Endothelial cell of umbilical vein (primary cell): ENCODE measurements around the gene PPP1R3D. TPM values are rescaled to one million over a fixed set of nuclear protein-coding genes. Genes with fewer than 3 reads are reported as not detected.

ENCODE experiments used
- BruUV-seq: library from RNA; stranded (reverse); fragments of 400-500 nt; replicated peaks from 2 replicates; lab custom pipeline; 2021; lab: Mats Ljungman, UMichigan
- CTCF ChIA-PET: fragments of 300-600, 350-600 bp; sonication (Branson Sonifier 250); formaldehyde crosslinking; loops from one replicate; lab custom pipeline; 2021; ENCODE audit warnings: antibody characterized with exemption, inconsistent platforms; lab: Charles Lee
- POLR2A ChIA-PET: fragments of 300-600, 350-600 bp; sonication (Branson Sonifier 250); formaldehyde crosslinking; loops from one replicate; lab custom pipeline; 2021; ENCODE audit warnings: antibody characterized with exemption, inconsistent platforms; lab: Charles Lee
- DNase-seq: peaks from one replicate; pipeline ENCODE4 v3.0.0-alpha.2; 2011; ENCODE audit warnings: low read depth, low spot score
- FAIRE-seq: peaks from 2 replicates; lab custom pipeline; 2011; peaks lifted over from hg19 to GRCh38; lab: Jason Lieb, UNC
- H2AFZ ChIP-seq: 2 replicates; pipeline ENCODE4 v1.6.0; 2012; ENCODE audit warnings: low read depth, low read length, control low read depth, inconsistent platforms
- H3K27ac ChIP-seq: 2 replicates; pipeline ENCODE4 v1.5.1; 2011; ENCODE audit warnings: low read depth, mild to moderate bottlenecking, control low read depth, low read length, moderate library complexity; ENCODE audit not compliant: insufficient read depth
- H3K27me3 ChIP-seq, 2 experiments: 2 replicates each; pipeline versions ENCODE4 v1.6.0 to v1.6.1; 2011; ENCODE audit warnings: low read length in 2 of 2, mixed read lengths in 1 of 2; ENCODE audit not compliant: control insufficient read depth in 2 of 2, insufficient read depth in 2 of 2
- H3K36me3 ChIP-seq, 2 experiments: 2 replicates in 1 of 2; 3 replicates in 1 of 2; pipeline ENCODE4 v1.5.1; 2011; ENCODE audit warnings: low read length in 2 of 2, mild to moderate bottlenecking in 1 of 2, moderate library complexity in 1 of 2; ENCODE audit not compliant: control insufficient read depth in 2 of 2, insufficient read depth in 2 of 2; ENCODE audit errors: extremely low read depth in 1 of 2
- H3K4me1 ChIP-seq: 3 replicates; pipeline ENCODE4 v1.5.1; 2011; ENCODE audit warnings: mild to moderate bottlenecking, low read length; ENCODE audit not compliant: control insufficient read depth, insufficient read depth; ENCODE audit errors: extremely low read depth
- H3K4me2 ChIP-seq: 2 replicates; pipeline ENCODE4 v1.6.1; 2011; ENCODE audit warnings: low read length, control low read depth, mixed read lengths; ENCODE audit not compliant: insufficient read depth
- H3K4me3 ChIP-seq, 3 experiments: fragments of 200-600 bp in 1 of 3; sonication (generic), shearing (Covaris generic) in 1 of 3; replicated peaks in 1 of 3; 2 replicates each; pipeline ENCODE4 v1.5.1; 2011 to 2016; ENCODE audit warnings: control low read depth in 3 of 3, low read length in 3 of 3, mild to moderate bottlenecking in 2 of 3, inconsistent platforms in 1 of 3, low read depth in 1 of 3, moderate library complexity in 1 of 3; ENCODE audit not compliant: insufficient read depth in 1 of 3
- H3K79me2 ChIP-seq: 2 replicates; pipeline ENCODE4 v1.6.0; 2012; ENCODE audit warnings: low read length, inconsistent platforms; ENCODE audit not compliant: control insufficient read depth, insufficient read depth
- H3K9ac ChIP-seq: replicated peaks from 2 replicates; pipeline ENCODE3; 2011; ENCODE audit warnings: low read length, control low read depth; ENCODE audit not compliant: insufficient read depth; ENCODE audit errors: extremely low read depth
- H3K9me1 ChIP-seq: replicated peaks from 3 replicates; pipeline ENCODE4 v1.6.0; 2011; ENCODE audit warnings: mild to moderate bottlenecking, low read length; ENCODE audit not compliant: control insufficient read depth, insufficient read depth; ENCODE audit errors: extremely low read depth
- H3K9me3 ChIP-seq: replicated peaks from 2 replicates; pipeline ENCODE4 v1.5.1; 2012; ENCODE audit warnings: low read length, inconsistent platforms; ENCODE audit not compliant: control insufficient read depth, insufficient read depth
- H4K20me1 ChIP-seq: replicated peaks from 2 replicates; pipeline ENCODE3; 2011; ENCODE audit warnings: mild to moderate bottlenecking, low read length; ENCODE audit not compliant: control insufficient read depth, insufficient read depth; ENCODE audit errors: extremely low read depth
- CTCF ChIP-seq, 2 donors: IDR thresholded peaks; 1 replicate in 1 of 2; 2 replicates in 1 of 2; pipeline ENCODE4 v1.5.1; 2011; ENCODE audit warnings: low read length in 2 of 2, mild to moderate bottlenecking in 2 of 2, moderate library complexity in 2 of 2, control low read depth in 1 of 2, inconsistent platforms in 1 of 2, low read depth in 1 of 2; ENCODE audit not compliant: insufficient read depth in 1 of 2; ENCODE audit errors: extremely low read depth in 1 of 2
- EZH2 ChIP-seq: IDR thresholded peaks from 2 replicates; pipeline ENCODE4 v1.6.1; 2012; ENCODE audit warnings: borderline replicate concordance, low read depth, mild to moderate bottlenecking, moderate library complexity, low read length, inconsistent platforms; ENCODE audit not compliant: severe bottlenecking
- FOS ChIP-seq: IDR thresholded peaks from 2 replicates; pipeline ENCODE4 v1.6.1; 2011; ENCODE audit warnings: mild to moderate bottlenecking, low read length, moderate library complexity, borderline replicate concordance; ENCODE audit not compliant: insufficient read depth
- GATA2 ChIP-seq: IDR thresholded peaks from 2 replicates; pipeline ENCODE4 v1.7.0; 2011; ENCODE audit warnings: low read depth, mild to moderate bottlenecking, moderate library complexity, mixed read lengths, low read length; ENCODE audit not compliant: insufficient read length, insufficient read depth
- JUN ChIP-seq: IDR thresholded peaks from 2 replicates; pipeline ENCODE4 v1.6.1; 2011; ENCODE audit warnings: borderline replicate concordance, low read depth; ENCODE audit not compliant: insufficient read length, insufficient read depth
- MAX ChIP-seq: IDR thresholded peaks from 2 replicates; pipeline ENCODE4 v1.6.1; 2011; ENCODE audit not compliant: insufficient read depth, insufficient read length
- MYC ChIP-seq: IDR thresholded peaks from one replicate; pipeline ENCODE4 v1.6.1; 2011; ENCODE audit warnings: mild to moderate bottlenecking, low read depth, low read length
- POLR2A ChIP-seq: IDR thresholded peaks from 2 replicates; pipeline ENCODE4 v1.6.1; 2012; ENCODE audit warnings: low read depth, mild to moderate bottlenecking, control low read depth, low read length
- POLR2AphosphoS5 ChIP-seq: IDR thresholded peaks from 2 replicates; pipeline ENCODE4 v1.6.1; 2012; ENCODE audit warnings: low read depth, mild to moderate bottlenecking, control low read depth, low read length, moderate library complexity; ENCODE audit not compliant: insufficient read depth
- dilution Hi-C: fragments of 300-500 bp; cut with MboI; formaldehyde crosslinking; loops from one replicate; pipeline ENCODE4 v1.15.0; 2019; ENCODE audit warnings: low sequenced_read_pairs; ENCODE audit not compliant: extremely low pct_ligation_motif_present
- intact Hi-C: fragments of 100-400 bp; cut with micrococcal nuclease; formaldehyde crosslinking; loops from one replicate; pipeline ENCODE4 v1.10.0; 2022
- polyA plus RNA-seq, 4 experiments: library from polyadenylated mRNA; depleted of rRNA in 3 of 4; stranded (reverse) in 3 of 4; unstranded in 1 of 4; fragments of >200 nt; gene quantifications; 2 replicates each; pipeline versions ENCODE4 v1.2.1 to v1.2.3, GENCODE V29; 2011 to 2012; ENCODE audit warnings: missing spikeins in 1 of 4
- total RNA-seq: library from RNA; stranded (reverse); gene quantifications from 2 replicates; pipeline ENCODE4 v1.2.3, GENCODE V29; 2021

Gene PPP1R3D
- total and polyA plus RNA-seq, 2 donors (not counting 3 experiments of a cell fraction or from before 2014, with no cell fraction given) = 1.7 to 5.2 TPM

GRCh38 chr20:59962155-59962554, 22.1 kb upstream of the PPP1R3D start:
- H3K36me3 ChIP-seq = no peaks in the 10 kb centered on the region
- H2AFZ ChIP-seq = no peak overlapping the region
- FAIRE-seq (no peak), DNase-seq (no peak)
- no peak overlapping the region for H3K4me3 ChIP-seq
- TF ChIP-seq MYC = no peak
- no peak for TF ChIP-seq POLR2A
- TF ChIP-seq GATA2 = no peak
- no peak for TF ChIP-seq FOS
- no peak for TF ChIP-seq JUN
- no peak for TF ChIP-seq MAX
- TF ChIP-seq EZH2 = no peak
- no peak for TF ChIP-seq CTCF (IDR thresholded peaks at IDR 0.05; ENCODE audit: extremely low read depth in 1 of 2, insufficient read depth in 1 of 2, low read depth in 1 of 2, low read length in 2 of 2)
- no peak for TF ChIP-seq POLR2AphosphoS5
- BruUV-seq = no TSS peak
- POLR2A ChIA-PET = no interaction called here
- H4K20me1 ChIP-seq = no peaks in the 10 kb centered on the region
- no peaks in the 10 kb centered on the region for H3K27me3 ChIP-seq
- intact Hi-C loops (no loop called here), dilution Hi-C loops (no loop called here)
- no peaks in the 10 kb centered on the region for H3K4me1 ChIP-seq
- no peaks in the 10 kb centered on the region for H3K9me1 ChIP-seq
- no peak overlapping the region for H3K27ac ChIP-seq
- H3K9me3 ChIP-seq = no peaks in the 10 kb centered on the region
- H3K79me2 ChIP-seq = no peaks in the 10 kb centered on the region
- CTCF ChIA-PET = no interaction called here
- no peak overlapping the region for H3K4me2 ChIP-seq
- H3K9ac ChIP-seq = no peak overlapping the region
